Panc1 (cell line): ENCODE data around the gene ASCL1. TPM values are rescaled to one million over a fixed set of nuclear protein-coding genes. Genes with fewer than 3 reads are reported as not detected.

Experiments used
- ATAC-seq: fragments of 200-7000 bp; cut with Tn5 transposase; 2 replicates; pipeline ENCODE4 v1.9.1; 2020; ENCODE audit warnings: mild to moderate bottlenecking, moderate library complexity
- BruUV-seq: library from RNA; stranded (reverse); fragments of 400-500 nt; replicated peaks from 2 replicates; lab custom pipeline; 2021; lab: Mats Ljungman, UMichigan
- CTCF ChIA-PET: fragments of 300-600 bp; sonication (Branson Sonifier 250); formaldehyde crosslinking; loops from one replicate; lab custom pipeline; 2022; ENCODE audit warnings: antibody characterized with exemption; lab: Charles Lee
- POLR2A ChIA-PET: fragments of 300-600 bp; sonication (Branson Sonifier 250); formaldehyde crosslinking; loops from one replicate; lab custom pipeline; 2022; ENCODE audit warnings: antibody characterized with exemption; lab: Charles Lee
- DNase-seq: peaks from one replicate; pipeline ENCODE4 v3.0.0-alpha.2; 2010; ENCODE audit warnings: low read depth, low spot score
- H3K27ac ChIP-seq: 2 replicates; pipeline ENCODE4 v1.5.1; 2011; ENCODE audit warnings: mild to moderate bottlenecking, low read length, inconsistent platforms
- H3K27me3 ChIP-seq: fragments of 200-500 bp; sonication (Bioruptor generic); 2 replicates; pipeline ENCODE4 v1.6.0; 2014; ENCODE audit warnings: low read length, inconsistent platforms; ENCODE audit not compliant: control insufficient read depth, insufficient read depth
- H3K36me3 ChIP-seq: fragments of 200-500 bp; sonication (Bioruptor generic); 2 replicates; pipeline ENCODE4 v1.5.1; 2014; ENCODE audit warnings: inconsistent platforms, mild to moderate bottlenecking, low read length, moderate library complexity; ENCODE audit not compliant: control insufficient read depth, insufficient read depth
- H3K4me1 ChIP-seq: 2 replicates; pipeline ENCODE4 v1.5.1; 2011; ENCODE audit warnings: inconsistent platforms, mild to moderate bottlenecking, low read length, moderate library complexity; ENCODE audit not compliant: control insufficient read depth, insufficient read depth
- H3K4me3 ChIP-seq, 2 experiments: 2 replicates each; pipeline ENCODE4 v1.5.1; 2011 to 2012; ENCODE audit warnings: low read depth in 2 of 2, low read length in 2 of 2, mild to moderate bottlenecking in 2 of 2, inconsistent platforms in 1 of 2, moderate library complexity in 1 of 2
- H3K9me3 ChIP-seq: fragments of 200-500 bp; sonication (Bioruptor generic); 2 replicates; pipeline ENCODE4 v1.5.1; 2014; ENCODE audit warnings: low read depth, mild to moderate bottlenecking, inconsistent platforms, low read length, moderate library complexity; ENCODE audit not compliant: control insufficient read depth, insufficient read depth
- POLR2AphosphoS5 ChIP-seq: IDR thresholded peaks from 2 replicates; pipeline ENCODE4 v1.6.1; 2012; ENCODE audit warnings: mild to moderate bottlenecking, low read depth, low read length, moderate library complexity
- SIN3A ChIP-seq: IDR thresholded peaks from 2 replicates; pipeline ENCODE4 v1.6.1; 2012; ENCODE audit warnings: low read depth, mild to moderate bottlenecking, low read length, moderate library complexity, borderline replicate concordance; ENCODE audit not compliant: insufficient read depth
- TCF7L2 ChIP-seq: IDR thresholded peaks from 2 replicates; pipeline ENCODE4 v1.6.1; 2011; ENCODE audit warnings: mild to moderate bottlenecking, low read depth, low read length, inconsistent platforms
- in situ Hi-C: cut with HindIII; loops from 2 replicates; pipeline ENCODE4 v1.10.0; 2016; ENCODE audit warnings: low sequenced_read_pairs, low pct_unique_long_range_greater_than_20kb
- intact Hi-C: fragments of 100-400 bp; cut with micrococcal nuclease; formaldehyde crosslinking; loops from one replicate; pipeline ENCODE4 v1.10.0; 2022; ENCODE audit not compliant: unreplicated experiment
- total RNA-seq: library from RNA; stranded (reverse); gene quantifications from one replicate; pipeline ENCODE4 v1.2.1, GENCODE V29; 2021; ENCODE audit not compliant: unreplicated experiment
- TF ChIP-seq, protein P1 (sequence below): fragments of 450-650 bp; IDR thresholded peaks from 2 replicates; pipeline ENCODE4 v1.5.1; 2017; ENCODE audit warnings: mild to moderate bottlenecking
- TF ChIP-seq, protein P2 (sequence below), 2 experiments: IDR thresholded peaks; 2 replicates each; pipeline ENCODE4 v1.6.1; 2011 to 2012; ENCODE audit warnings: low read depth in 2 of 2, control low read depth in 1 of 2, low read length in 1 of 2, mild to moderate bottlenecking in 1 of 2, moderate library complexity in 1 of 2; ENCODE audit not compliant: insufficient read depth in 1 of 2

The ASCL1 gene
- total RNA-seq, 1 experiment from 2014 or later, result not detected

DNA sequence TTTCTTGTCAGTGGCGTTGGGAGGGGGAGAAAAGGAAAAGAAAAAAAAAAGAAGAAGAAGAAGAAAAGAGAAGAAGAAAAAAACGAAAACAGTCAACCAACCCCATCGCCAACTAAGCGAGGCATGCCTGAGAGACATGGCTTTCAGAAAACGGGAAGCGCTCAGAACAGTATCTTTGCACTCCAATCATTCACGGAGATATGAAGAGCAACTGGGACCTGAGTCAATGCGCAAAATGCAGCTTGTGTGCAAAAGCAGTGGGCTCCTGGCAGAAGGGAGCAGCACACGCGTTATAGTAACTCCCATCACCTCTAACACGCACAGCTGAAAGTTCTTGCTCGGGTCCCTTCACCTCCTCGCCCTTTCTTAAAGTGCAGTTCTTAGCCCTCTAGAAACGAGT is 1.9 kb downstream of the ASCL1 start:
- no peak overlapping the region for H3K27ac ChIP-seq
- H3K36me3 ChIP-seq, result no peaks in the 10 kb centered on the region
- no TSS peak for BruUV-seq
- DNase-seq (no peak), ATAC-seq (no peak)
- in situ Hi-C loops (no loop called here), intact Hi-C loops (no loop called here)
- H3K27me3 ChIP-seq, result peaks cover 22% of the 10 kb centered on the region
- no peaks in the 10 kb centered on the region for H3K9me3 ChIP-seq
- no peaks in the 10 kb centered on the region for H3K4me1 ChIP-seq
- TF ChIP-seq, protein P1, sequence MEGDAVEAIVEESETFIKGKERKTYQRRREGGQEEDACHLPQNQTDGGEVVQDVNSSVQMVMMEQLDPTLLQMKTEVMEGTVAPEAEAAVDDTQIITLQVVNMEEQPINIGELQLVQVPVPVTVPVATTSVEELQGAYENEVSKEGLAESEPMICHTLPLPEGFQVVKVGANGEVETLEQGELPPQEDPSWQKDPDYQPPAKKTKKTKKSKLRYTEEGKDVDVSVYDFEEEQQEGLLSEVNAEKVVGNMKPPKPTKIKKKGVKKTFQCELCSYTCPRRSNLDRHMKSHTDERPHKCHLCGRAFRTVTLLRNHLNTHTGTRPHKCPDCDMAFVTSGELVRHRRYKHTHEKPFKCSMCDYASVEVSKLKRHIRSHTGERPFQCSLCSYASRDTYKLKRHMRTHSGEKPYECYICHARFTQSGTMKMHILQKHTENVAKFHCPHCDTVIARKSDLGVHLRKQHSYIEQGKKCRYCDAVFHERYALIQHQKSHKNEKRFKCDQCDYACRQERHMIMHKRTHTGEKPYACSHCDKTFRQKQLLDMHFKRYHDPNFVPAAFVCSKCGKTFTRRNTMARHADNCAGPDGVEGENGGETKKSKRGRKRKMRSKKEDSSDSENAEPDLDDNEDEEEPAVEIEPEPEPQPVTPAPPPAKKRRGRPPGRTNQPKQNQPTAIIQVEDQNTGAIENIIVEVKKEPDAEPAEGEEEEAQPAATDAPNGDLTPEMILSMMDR, result no peak
- TF ChIP-seq POLR2AphosphoS5, result no peak
- POLR2A ChIA-PET, result no interaction called here
- CTCF ChIA-PET, result no interaction called here
- no peak overlapping the region for H3K4me3 ChIP-seq

DNA sequence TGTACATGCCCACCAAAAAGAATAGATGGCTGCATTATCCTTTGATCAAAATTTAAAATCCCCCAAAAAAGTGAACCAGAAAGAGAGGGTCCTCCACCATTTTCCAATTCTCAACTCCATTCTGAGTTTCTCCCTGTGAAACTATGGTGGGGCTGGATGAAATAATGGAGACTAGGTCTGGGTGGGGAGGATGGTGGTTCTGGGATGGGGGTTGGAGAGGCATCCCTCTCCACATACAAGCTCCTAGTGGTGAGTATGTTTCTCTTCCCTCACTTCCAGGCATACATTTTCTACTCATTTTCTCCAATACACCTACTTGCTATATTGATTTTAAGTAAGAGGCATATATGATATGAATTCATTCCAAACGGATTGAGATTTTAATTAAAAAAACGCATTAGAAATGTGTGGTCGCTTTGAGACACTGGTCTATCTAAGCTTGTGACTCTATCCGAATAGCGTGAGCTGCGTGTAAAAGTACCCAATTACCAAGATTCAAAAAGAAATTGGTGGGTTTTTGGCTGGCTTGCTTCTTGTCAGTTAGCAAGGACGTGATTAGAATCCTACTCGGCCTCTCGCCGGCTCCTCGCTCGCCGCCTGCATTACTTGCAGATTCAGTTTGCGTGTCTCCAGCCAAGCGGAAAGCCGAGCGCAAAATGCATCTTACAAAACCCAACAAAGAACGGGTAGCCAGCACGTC is 3.4 kb downstream of the ASCL1 start:
- TF ChIP-seq, protein P1, result no peak
- TF ChIP-seq SIN3A (no peak), TCF7L2 (no peak), POLR2AphosphoS5 (no peak)
- TF ChIP-seq, protein P2, sequence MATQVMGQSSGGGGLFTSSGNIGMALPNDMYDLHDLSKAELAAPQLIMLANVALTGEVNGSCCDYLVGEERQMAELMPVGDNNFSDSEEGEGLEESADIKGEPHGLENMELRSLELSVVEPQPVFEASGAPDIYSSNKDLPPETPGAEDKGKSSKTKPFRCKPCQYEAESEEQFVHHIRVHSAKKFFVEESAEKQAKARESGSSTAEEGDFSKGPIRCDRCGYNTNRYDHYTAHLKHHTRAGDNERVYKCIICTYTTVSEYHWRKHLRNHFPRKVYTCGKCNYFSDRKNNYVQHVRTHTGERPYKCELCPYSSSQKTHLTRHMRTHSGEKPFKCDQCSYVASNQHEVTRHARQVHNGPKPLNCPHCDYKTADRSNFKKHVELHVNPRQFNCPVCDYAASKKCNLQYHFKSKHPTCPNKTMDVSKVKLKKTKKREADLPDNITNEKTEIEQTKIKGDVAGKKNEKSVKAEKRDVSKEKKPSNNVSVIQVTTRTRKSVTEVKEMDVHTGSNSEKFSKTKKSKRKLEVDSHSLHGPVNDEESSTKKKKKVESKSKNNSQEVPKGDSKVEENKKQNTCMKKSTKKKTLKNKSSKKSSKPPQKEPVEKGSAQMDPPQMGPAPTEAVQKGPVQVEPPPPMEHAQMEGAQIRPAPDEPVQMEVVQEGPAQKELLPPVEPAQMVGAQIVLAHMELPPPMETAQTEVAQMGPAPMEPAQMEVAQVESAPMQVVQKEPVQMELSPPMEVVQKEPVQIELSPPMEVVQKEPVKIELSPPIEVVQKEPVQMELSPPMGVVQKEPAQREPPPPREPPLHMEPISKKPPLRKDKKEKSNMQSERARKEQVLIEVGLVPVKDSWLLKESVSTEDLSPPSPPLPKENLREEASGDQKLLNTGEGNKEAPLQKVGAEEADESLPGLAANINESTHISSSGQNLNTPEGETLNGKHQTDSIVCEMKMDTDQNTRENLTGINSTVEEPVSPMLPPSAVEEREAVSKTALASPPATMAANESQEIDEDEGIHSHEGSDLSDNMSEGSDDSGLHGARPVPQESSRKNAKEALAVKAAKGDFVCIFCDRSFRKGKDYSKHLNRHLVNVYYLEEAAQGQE (IDR thresholded peaks at IDR 0.05; ENCODE audit: insufficient read depth in 1 of 2, low read depth in 2 of 2, low read length in 1 of 2), result no peak
- ATAC-seq (no peak), DNase-seq (no peak)
- Histone ChIP-seq H3K27ac (no peak overlapping the region), H3K9me3 (no peaks in the 10 kb centered on the region), H3K4me1 (no peaks in the 10 kb centered on the region), H3K27me3 (peaks cover 23% of the 10 kb centered on the region), H3K4me3 (no peak overlapping the region), H3K36me3 (no peaks in the 10 kb centered on the region)
- intact Hi-C loops (no loop called here), in situ Hi-C loops (no loop called here)
- CTCF ChIA-PET, result no interaction called here
- no TSS peak for BruUV-seq
- POLR2A ChIA-PET, result no interaction called here
